HEK293 (cell line): ENCODE results near the gene PANK3.

Experiments
- CTCF ChIA-PET: fragments of 350-600 bp; formaldehyde crosslinking; extraction: SDS; loops from one replicate; lab custom pipeline; 2021; ENCODE audit warnings: antibody characterized with exemption; lab: Yijun Ruan, JAX
- POLR2A ChIA-PET: fragments of 300-600 bp; formaldehyde crosslinking; extraction: SDS; loops from one replicate; lab custom pipeline; 2020; ENCODE audit warnings: antibody characterized with exemption, inconsistent platforms; lab: Yijun Ruan, JAX
- H3K27ac ChIP-seq: fragments of 200-500 bp; sonication (Bioruptor generic); 2 replicates; pipeline ENCODE4 v1.5.1; 2014; ENCODE audit warnings: low read depth, low read length, control low read depth, inconsistent platforms; ENCODE audit errors: extremely low read depth
- H3K36me3 ChIP-seq, 2 experiments: fragments of 200-500 bp in 1 of 2; sonication (Bioruptor generic) in 1 of 2; 1 replicate in 1 of 2; 2 replicates in 1 of 2; pipeline ENCODE4 v1.5.1; 2014 to 2017; ENCODE audit warnings: inconsistent platforms in 2 of 2, low read length in 2 of 2; ENCODE audit not compliant: control insufficient read depth in 2 of 2, insufficient read depth in 1 of 2
- H3K4me1 ChIP-seq: fragments of 200-500 bp; sonication (Bioruptor generic); 2 replicates; pipeline ENCODE4 v1.5.1; 2014; ENCODE audit warnings: mild to moderate bottlenecking, low read length, inconsistent platforms; ENCODE audit not compliant: control insufficient read depth, insufficient read depth
- H3K4me3 ChIP-seq: 2 replicates; pipeline ENCODE4 v1.5.1; 2011; ENCODE audit warnings: low read depth, mild to moderate bottlenecking, control low read depth, low read length, moderate library complexity
- H3K9me3 ChIP-seq: fragments of 200-500 bp; sonication (Bioruptor generic); 2 replicates; pipeline ENCODE4 v1.5.1; 2014; ENCODE audit warnings: low read depth, low read length, inconsistent platforms; ENCODE audit not compliant: control insufficient read depth, insufficient read depth
- PRDM10 ChIP-seq: fragments of 450-650 bp; formaldehyde crosslinking; IDR thresholded peaks from 2 replicates; pipeline ENCODE4 v1.5.1; 2016; ENCODE audit warnings: missing biosample characterization, missing genetic modification characterization
- REST ChIP-seq: fragments of 450-650 bp; formaldehyde crosslinking; IDR thresholded peaks from 2 replicates; pipeline ENCODE4 v1.5.1; 2016; ENCODE audit warnings: missing biosample characterization, missing genetic modification characterization
- SETDB1 ChIP-seq: IDR thresholded peaks from one replicate; pipeline ENCODE4 v1.6.1; 2017; ENCODE audit warnings: mild to moderate bottlenecking, low read length, moderate library complexity, mixed read lengths; ENCODE audit not compliant: insufficient read length
- TCF7L2 ChIP-seq: IDR thresholded peaks from 2 replicates; pipeline ENCODE4 v1.6.1; 2011; ENCODE audit warnings: low read depth, mild to moderate bottlenecking, inconsistent platforms, low read length, moderate library complexity, borderline replicate concordance
- ZBTB21 ChIP-seq: fragments of 450-650 bp; formaldehyde crosslinking; IDR thresholded peaks from 2 replicates; pipeline ENCODE4 v1.5.1; 2017; ENCODE audit warnings: missing biosample characterization, missing genetic modification characterization
- ZBTB8A ChIP-seq: fragments of 450-650 bp; formaldehyde crosslinking; IDR thresholded peaks from 2 replicates; pipeline ENCODE4 v1.5.1; 2016; ENCODE audit warnings: missing biosample characterization, missing genetic modification characterization
- ZEB2 ChIP-seq: fragments of 450-650 bp; formaldehyde crosslinking; IDR thresholded peaks from 2 replicates; pipeline ENCODE4 v1.5.1; 2016; ENCODE audit warnings: missing biosample characterization, missing genetic modification characterization
- ZNF155 ChIP-seq: fragments of 450-650 bp; formaldehyde crosslinking; IDR thresholded peaks from 2 replicates; pipeline ENCODE4 v1.5.1; 2016; ENCODE audit warnings: missing biosample characterization, missing genetic modification characterization
- ZNF19 ChIP-seq: fragments of 450-650 bp; formaldehyde crosslinking; IDR thresholded peaks from 2 replicates; pipeline ENCODE4; 2016; ENCODE audit warnings: missing biosample characterization, missing genetic modification characterization, low read depth
- ZNF211 ChIP-seq: fragments of 450-650 bp; formaldehyde crosslinking; IDR thresholded peaks from 2 replicates; pipeline ENCODE4 v1.5.1; 2016; ENCODE audit warnings: low read depth, missing biosample characterization, missing genetic modification characterization
- ZNF221 ChIP-seq: fragments of 450-650 bp; formaldehyde crosslinking; IDR thresholded peaks from 2 replicates; pipeline ENCODE4 v1.5.1; 2017; ENCODE audit warnings: missing biosample characterization, missing genetic modification characterization, borderline replicate concordance
- ZNF24 ChIP-seq: fragments of 450-650 bp; formaldehyde crosslinking; IDR thresholded peaks from 2 replicates; pipeline ENCODE4 v1.5.1; 2016; ENCODE audit warnings: missing biosample characterization, missing genetic modification characterization
- ZNF280C ChIP-seq: fragments of 450-650 bp; formaldehyde crosslinking; IDR thresholded peaks from 2 replicates; pipeline ENCODE4 v1.5.1; 2016; ENCODE audit warnings: missing biosample characterization, missing genetic modification characterization
- ZNF311 ChIP-seq: fragments of 450-650 bp; formaldehyde crosslinking; IDR thresholded peaks from 2 replicates; pipeline ENCODE4 v1.5.1; 2017; ENCODE audit warnings: missing biosample characterization, missing genetic modification characterization, borderline replicate concordance
- ZNF473 ChIP-seq: fragments of 450-650 bp; formaldehyde crosslinking; IDR thresholded peaks from 2 replicates; pipeline ENCODE4 v1.5.1; 2017; ENCODE audit warnings: missing biosample characterization, missing genetic modification characterization
- ZNF488 ChIP-seq: fragments of 450-650 bp; formaldehyde crosslinking; IDR thresholded peaks from 2 replicates; pipeline ENCODE4 v1.5.1; 2016; ENCODE audit warnings: missing biosample characterization, missing genetic modification characterization
- ZNF530 ChIP-seq: fragments of 450-650 bp; formaldehyde crosslinking; IDR thresholded peaks from 2 replicates; pipeline ENCODE4 v1.5.1; 2016; ENCODE audit warnings: low read depth, missing biosample characterization, missing genetic modification characterization
- ZNF580 ChIP-seq: fragments of 450-650 bp; formaldehyde crosslinking; IDR thresholded peaks from 2 replicates; pipeline ENCODE4 v1.5.1; 2016; ENCODE audit warnings: missing biosample characterization, missing genetic modification characterization
- ZXDB ChIP-seq: fragments of 450-650 bp; formaldehyde crosslinking; IDR thresholded peaks from 2 replicates; pipeline ENCODE4 v1.5.1; 2016; ENCODE audit warnings: missing biosample characterization, missing genetic modification characterization

The PANK3 gene

GRCh38 chr5:168531987-168532864 lies 46.9 kb downstream of the PANK3 start:
- Histone ChIP-seq H3K4me1 (no peaks in the 10 kb centered on the region), H3K36me3 (no peaks in the 10 kb centered on the region), H3K9me3 (no peaks in the 10 kb centered on the region), H3K27ac (no peak overlapping the region), H3K4me3 (no peak overlapping the region)
- ChIA-PET POLR2A (no interaction called here), CTCF (interaction anchor here (0.6 kb wide), 1 partner anchor 135 kb away, joined by 3 read pairs; no protein-coding TSS in a partner anchor)
- no peak for TF ChIP-seq ZNF280C (tag by site-specific recombination)
- TF ChIP-seq ZNF155 = no peak
- no peak for TF ChIP-seq ZNF311 (tag by site-specific recombination)
- TF ChIP-seq ZNF580 (tag by site-specific recombination) = no peak
- TF ChIP-seq ZXDB (tag by site-specific recombination) = no peak
- TF ChIP-seq SETDB1 = no peak
- no peak for TF ChIP-seq ZNF221 (tag by site-specific recombination)
- no peak for TF ChIP-seq PRDM10 (tag by site-specific recombination)
- TF ChIP-seq ZNF211 (tag by site-specific recombination) = no peak
- TF ChIP-seq ZBTB21 (tag by site-specific recombination) = no peak
- TF ChIP-seq ZNF473 = no peak
- TF ChIP-seq ZEB2 (tag by site-specific recombination) = no peak
- TF ChIP-seq ZNF24 (tag by site-specific recombination) = no peak

GRCh38 chr5:168531191-168531590 lies 48.0 kb downstream of the PANK3 start:
- Histone ChIP-seq H3K9me3 (no peaks in the 10 kb centered on the region), H3K4me3 (no peak overlapping the region), H3K4me1 (no peaks in the 10 kb centered on the region), H3K36me3 (no peaks in the 10 kb centered on the region), H3K27ac (no peak overlapping the region)
- ChIA-PET POLR2A (no interaction called here), CTCF (no interaction called here)
- TF ChIP-seq ZNF488 (tag by site-specific recombination) (no peak), ZNF530 (tag by site-specific recombination) (no peak), ZNF580 (tag by site-specific recombination) (no peak), ZNF19 (tag by site-specific recombination) (no peak), TCF7L2 (no peak), ZBTB8A (no peak), REST (tag by site-specific recombination) (no peak)
